ENCODE measurements around the gene SLC43A2. TPM values are rescaled to one million over a fixed set of nuclear protein-coding genes. Genes with fewer than 3 reads are reported as not detected.

The SLC43A2 gene
- total RNA-seq, 3 donors from 2014 or later (not counting 1 experiment from before 2014, with no cell fraction given): 24.5 to 36.0 (median 30.3) TPM

- H3K4me1 ChIP-seq (ENCODE audit: control insufficient read depth, insufficient read depth, low read length): peaks cover 27% of the 10 kb centered on the region
- WGBS (ENCODE audit: insufficient coverage): 56% methylated on average over 35 of the region's 35 CpGs
- Mint-ChIP-seq H3K9me3 (no peaks in the 10 kb centered on the region), H3K4me1 (peaks cover 6 to 26% of the 10 kb centered on the region in 2 donors), H3K36me3 (no peaks in the 10 kb centered on the region), H3K4me3 (no peak overlapping the region), H3K27me3 (ENCODE audit: low read depth in 2 of 2) (no peaks in the 10 kb centered on the region), H3K27ac (no peak overlapping the region)
- no peaks in the 10 kb centered on the region for H3K27me3 ChIP-seq (ENCODE audit: control insufficient read depth, insufficient read depth, low read length)
- TF ChIP-seq, protein P1, sequence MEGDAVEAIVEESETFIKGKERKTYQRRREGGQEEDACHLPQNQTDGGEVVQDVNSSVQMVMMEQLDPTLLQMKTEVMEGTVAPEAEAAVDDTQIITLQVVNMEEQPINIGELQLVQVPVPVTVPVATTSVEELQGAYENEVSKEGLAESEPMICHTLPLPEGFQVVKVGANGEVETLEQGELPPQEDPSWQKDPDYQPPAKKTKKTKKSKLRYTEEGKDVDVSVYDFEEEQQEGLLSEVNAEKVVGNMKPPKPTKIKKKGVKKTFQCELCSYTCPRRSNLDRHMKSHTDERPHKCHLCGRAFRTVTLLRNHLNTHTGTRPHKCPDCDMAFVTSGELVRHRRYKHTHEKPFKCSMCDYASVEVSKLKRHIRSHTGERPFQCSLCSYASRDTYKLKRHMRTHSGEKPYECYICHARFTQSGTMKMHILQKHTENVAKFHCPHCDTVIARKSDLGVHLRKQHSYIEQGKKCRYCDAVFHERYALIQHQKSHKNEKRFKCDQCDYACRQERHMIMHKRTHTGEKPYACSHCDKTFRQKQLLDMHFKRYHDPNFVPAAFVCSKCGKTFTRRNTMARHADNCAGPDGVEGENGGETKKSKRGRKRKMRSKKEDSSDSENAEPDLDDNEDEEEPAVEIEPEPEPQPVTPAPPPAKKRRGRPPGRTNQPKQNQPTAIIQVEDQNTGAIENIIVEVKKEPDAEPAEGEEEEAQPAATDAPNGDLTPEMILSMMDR (IDR thresholded peaks at IDR 0.05): no peak
- ATAC-seq (no peak), DNase-seq (no peak)
- H3K36me3 ChIP-seq (ENCODE audit: control insufficient read depth, insufficient read depth, low read length): no peaks in the 10 kb centered on the region
- H3K4me3 ChIP-seq (ENCODE audit: low read length): no peak overlapping the region
- H3K27ac ChIP-seq (ENCODE audit: low read length): no peak overlapping the region
- intact Hi-C loops (cut with micrococcal nuclease): no loop called here
- no peaks in the 10 kb centered on the region for H3K9me3 ChIP-seq (ENCODE audit: control insufficient read depth, insufficient read depth, low read length)
Observed at GRCh38 chr17:1604831-1605528, 23.7 kb downstream of the SLC43A2 start.

GRCh38 chr17:1601571-1601970 lies 27.1 kb downstream of the SLC43A2 start:
- DNase-seq (no peak), ATAC-seq (no peak)
- TF ChIP-seq, protein P1 (IDR thresholded peaks at IDR 0.05): no peak
- no peak overlapping the region for H3K4me3 ChIP-seq (ENCODE audit: low read length)
- intact Hi-C loops (cut with micrococcal nuclease): no loop called here
- peaks cover 6% of the 10 kb centered on the region for H3K4me1 ChIP-seq (ENCODE audit: control insufficient read depth, insufficient read depth, low read length)
- H3K27me3 ChIP-seq (ENCODE audit: control insufficient read depth, insufficient read depth, low read length): no peaks in the 10 kb centered on the region
- Mint-ChIP-seq H3K27ac (no peak overlapping the region), H3K36me3 (no peaks in the 10 kb centered on the region), H3K4me3 (no peak overlapping the region), H3K27me3 (ENCODE audit: low read depth in 2 of 2) (no peaks in the 10 kb centered on the region), H3K9me3 (no peaks in the 10 kb centered on the region), H3K4me1 (peaks cover 0 to 7% of the 10 kb centered on the region in 2 donors)
- no peaks in the 10 kb centered on the region for H3K36me3 ChIP-seq (ENCODE audit: control insufficient read depth, insufficient read depth, low read length)
- no peak overlapping the region for H3K27ac ChIP-seq (ENCODE audit: low read length)
- 97% methylated on average over 14 of the region's 14 CpGs for whole genome bisulfite sequencing (ENCODE audit: insufficient coverage)
- no peaks in the 10 kb centered on the region for H3K9me3 ChIP-seq (ENCODE audit: control insufficient read depth, insufficient read depth, low read length)

DNA sequence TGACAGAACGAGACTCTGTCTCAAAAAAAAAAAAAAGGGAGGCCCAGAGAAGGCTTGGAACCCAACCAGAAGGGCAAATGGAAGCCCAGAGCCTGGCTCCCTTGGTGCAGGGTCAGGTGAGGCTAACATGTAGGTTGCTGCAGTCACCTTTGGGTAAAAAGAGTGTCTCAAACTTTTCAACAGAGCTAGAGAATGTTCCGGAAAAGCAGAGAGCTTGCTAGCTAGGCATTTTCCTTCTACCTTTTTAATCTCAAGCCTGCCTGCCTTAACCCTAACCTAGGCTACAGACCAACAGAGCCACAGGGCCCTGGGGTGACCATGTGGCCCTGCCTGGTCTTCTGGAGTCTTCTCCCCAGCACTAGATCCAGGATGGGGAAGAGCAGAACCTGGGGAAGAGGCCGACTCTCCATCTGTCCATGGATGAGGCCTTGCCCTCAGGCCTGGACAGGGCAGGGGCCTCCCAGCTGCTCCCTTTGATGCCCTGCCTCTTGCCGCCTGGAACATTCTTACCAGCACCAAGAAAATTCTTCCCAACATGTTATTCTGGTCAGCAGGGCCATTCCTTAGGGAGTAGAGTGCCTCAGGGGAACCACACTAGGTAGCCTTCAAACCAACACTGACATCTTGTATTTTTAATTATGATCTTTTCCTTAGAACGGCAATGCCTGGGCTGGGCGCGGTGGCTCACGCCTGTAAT lies 30.1 kb downstream of the SLC43A2 start:
- 97% methylated on average over 8 of the region's 8 CpGs for WGBS (ENCODE audit: insufficient coverage)
- H3K27ac Mint-ChIP-seq: no peak overlapping the region
- no peaks in the 10 kb centered on the region for H3K27me3 Mint-ChIP-seq (ENCODE audit: low read depth in 2 of 2)
- H3K36me3 Mint-ChIP-seq: no peaks in the 10 kb centered on the region
- H3K27me3 ChIP-seq (ENCODE audit: control insufficient read depth, insufficient read depth, low read length): no peaks in the 10 kb centered on the region
- H3K4me1 Mint-ChIP-seq: peaks cover 0 to under 1% of the 10 kb centered on the region in 2 donors
- H3K27ac ChIP-seq (ENCODE audit: low read length): no peak overlapping the region
- H3K4me3 Mint-ChIP-seq: no peak overlapping the region
- H3K4me1 ChIP-seq (ENCODE audit: control insufficient read depth, insufficient read depth, low read length): peaks cover 5% of the 10 kb centered on the region
- DNase-seq (no peak), ATAC-seq (no peak)
- TF ChIP-seq, protein P1 (IDR thresholded peaks at IDR 0.05): no peak
- H3K9me3 ChIP-seq (ENCODE audit: control insufficient read depth, insufficient read depth, low read length): no peaks in the 10 kb centered on the region
- no peaks in the 10 kb centered on the region for H3K36me3 ChIP-seq (ENCODE audit: control insufficient read depth, insufficient read depth, low read length)
- intact Hi-C loops (cut with micrococcal nuclease): no loop called here
- no peaks in the 10 kb centered on the region for H3K9me3 Mint-ChIP-seq
- H3K4me3 ChIP-seq (ENCODE audit: low read length): no peak overlapping the region
